ENCODE results near the gene TMSB4X. TPM values are rescaled to one million over a fixed set of nuclear protein-coding genes. Genes with fewer than 3 reads are reported as not detected.
A peak's percentile ranks its signal among the peaks of the same experiment; 100 is the strongest.

The TMSB4X gene
- total RNA-seq, 1 experiment from 2014 or later: 1,095 TPM

DNA sequence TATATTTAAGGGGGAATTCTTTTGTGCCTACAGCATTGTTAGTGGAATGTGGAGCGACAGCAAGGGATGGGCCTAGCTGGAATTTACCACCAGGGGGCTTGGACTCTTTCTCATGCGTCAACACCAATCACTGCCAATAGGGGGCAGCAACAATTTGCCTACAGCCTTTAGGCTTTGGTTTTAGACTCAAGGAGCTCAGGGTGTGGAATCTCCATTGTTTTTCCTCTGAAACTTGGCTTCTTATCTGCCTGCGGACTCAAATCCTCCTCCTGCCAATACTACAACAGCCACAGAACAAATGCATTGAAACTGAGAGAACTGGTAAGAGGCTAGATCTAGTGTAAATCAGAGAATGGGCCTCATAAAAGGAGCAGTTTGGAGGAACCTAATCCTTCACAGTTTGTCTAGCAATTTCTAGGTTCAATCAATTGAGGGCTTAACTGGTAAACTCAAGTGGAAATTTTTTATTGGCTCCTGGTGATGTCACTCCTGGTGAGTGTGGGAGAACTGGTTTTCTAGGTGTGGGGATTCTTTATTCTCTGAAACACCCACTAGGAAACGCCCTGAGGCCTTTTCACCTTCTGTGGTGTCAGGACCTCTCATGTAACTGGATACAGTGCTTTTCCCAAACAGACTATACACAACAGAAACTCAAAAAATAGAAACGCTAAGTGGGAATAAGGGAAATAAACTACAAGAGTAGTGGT, 27.9 kb upstream of the TMSB4X start:
- peak overlapping the region; percentile 81 for H3K27ac Mint-ChIP-seq (ENCODE audit: unreplicated experiment)
- H3K9me3 ChIP-seq: no peaks in the 10 kb centered on the region
- peaks cover 24% of the 10 kb centered on the region for H3K4me1 ChIP-seq
- TF ChIP-seq CTCF (IDR thresholded peaks at IDR 0.05; ENCODE audit: insufficient read depth in 1 of 2, low read depth in 1 of 2, low read length in 1 of 2, severe bottlenecking in 1 of 2, unreplicated experiment in 1 of 2): peak; percentile 83 to 86
- H3K36me3 ChIP-seq (ENCODE audit: control insufficient read depth, insufficient read depth, low read length): no peaks in the 10 kb centered on the region
- CTCF ChIA-PET: interaction anchor here (0.5 to 1.7 kb wide), 15 partner anchors 23 to 560 kb away, joined by 3 to 30 read pairs (median 5); partner anchors contain the start of gene TMSB4X
- H3K4me3 Mint-ChIP-seq (ENCODE audit: unreplicated experiment): no peak overlapping the region
- BruUV-seq (replicated peaks): no TSS peak
- H3K4me1 Mint-ChIP-seq (ENCODE audit: low read depth, unreplicated experiment): no peaks in the 10 kb centered on the region
- no peaks in the 10 kb centered on the region for H3K9me3 Mint-ChIP-seq (ENCODE audit: unreplicated experiment)
- no peak overlapping the region for H3K4me3 ChIP-seq (ENCODE audit: low read depth, low read length)
- no peaks in the 10 kb centered on the region for H3K36me3 Mint-ChIP-seq (ENCODE audit: insufficient read depth, unreplicated experiment)
- DNase-seq: peak; percentile 77 to 81
- no peaks in the 10 kb centered on the region for H3K27me3 Mint-ChIP-seq (ENCODE audit: insufficient read depth, unreplicated experiment)
- POLR2A ChIA-PET: interaction anchor here (0.5 to 1.1 kb wide), 2 partner anchors 29 to 31 kb away, joined by 3 to 4 read pairs; no protein-coding TSS in a partner anchor
- intact Hi-C loops (cut with micrococcal nuclease; ENCODE audit: unreplicated experiment): loop anchor here (1.0 kb wide), 4 partner anchors 41 to 541 kb away; no protein-coding TSS in a partner anchor
- no peaks in the 10 kb centered on the region for H3K27me3 ChIP-seq (replicated peaks; ENCODE audit: control insufficient read depth, insufficient read depth, low read length)

- no TSS peak for BruUV-seq (replicated peaks)
- Mint-ChIP-seq H3K27ac (ENCODE audit: unreplicated experiment) (peak overlapping the region; percentile 81), H3K36me3 (ENCODE audit: insufficient read depth, unreplicated experiment) (no peaks in the 10 kb centered on the region), H3K27me3 (ENCODE audit: insufficient read depth, unreplicated experiment) (no peaks in the 10 kb centered on the region), H3K9me3 (ENCODE audit: unreplicated experiment) (no peaks in the 10 kb centered on the region), H3K4me1 (ENCODE audit: low read depth, unreplicated experiment) (no peaks in the 10 kb centered on the region), H3K4me3 (ENCODE audit: unreplicated experiment) (no peak overlapping the region)
- ChIA-PET POLR2A (no interaction called here), CTCF (no interaction called here)
- no peak for TF ChIP-seq CTCF (IDR thresholded peaks at IDR 0.05; ENCODE audit: insufficient read depth in 1 of 2, low read depth in 1 of 2, low read length in 1 of 2, severe bottlenecking in 1 of 2, unreplicated experiment in 1 of 2)
- Histone ChIP-seq H3K36me3 (ENCODE audit: control insufficient read depth, insufficient read depth, low read length) (no peaks in the 10 kb centered on the region), H3K9me3 (no peaks in the 10 kb centered on the region), H3K27me3 (replicated peaks; ENCODE audit: control insufficient read depth, insufficient read depth, low read length) (no peaks in the 10 kb centered on the region), H3K4me3 (ENCODE audit: low read depth, low read length) (no peak overlapping the region), H3K4me1 (peaks cover 24% of the 10 kb centered on the region)
- intact Hi-C loops (cut with micrococcal nuclease; ENCODE audit: unreplicated experiment): loop anchor here (1.0 kb wide), 3 partner anchors 82 to 541 kb away; no protein-coding TSS in a partner anchor
- DNase-seq: no peak
These were observed 27.2 kb upstream of the TMSB4X start for GRCh38 chrX:12947545-12948235.

DNA sequence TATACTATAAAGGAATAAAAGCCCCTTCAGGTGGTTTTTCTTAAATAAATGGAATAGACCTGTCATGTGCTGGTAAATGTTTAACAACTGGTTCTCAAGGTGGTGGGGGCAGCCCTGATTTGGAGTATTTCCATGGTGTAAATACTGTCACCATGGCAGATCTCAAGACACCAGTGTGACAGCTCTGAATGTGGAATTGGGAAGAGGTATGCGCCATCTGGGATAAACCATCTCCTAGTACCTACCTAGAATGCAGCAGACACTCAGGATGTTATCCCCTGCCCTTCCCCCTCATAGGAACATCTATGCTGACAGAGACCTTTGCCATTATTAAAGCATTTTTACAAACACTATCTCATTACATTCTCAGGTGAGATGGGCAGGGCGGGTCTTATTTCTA, 26.4 kb upstream of the TMSB4X start:
- Histone ChIP-seq H3K4me3 (ENCODE audit: low read depth, low read length) (no peak overlapping the region), H3K4me1 (peaks cover 24% of the 10 kb centered on the region), H3K36me3 (ENCODE audit: control insufficient read depth, insufficient read depth, low read length) (no peaks in the 10 kb centered on the region), H3K9me3 (no peaks in the 10 kb centered on the region), H3K27me3 (replicated peaks; ENCODE audit: control insufficient read depth, insufficient read depth, low read length) (no peaks in the 10 kb centered on the region)
- no peaks in the 10 kb centered on the region for H3K4me1 Mint-ChIP-seq (ENCODE audit: low read depth, unreplicated experiment)
- intact Hi-C loops (cut with micrococcal nuclease; ENCODE audit: unreplicated experiment): no loop called here
- TF ChIP-seq CTCF (IDR thresholded peaks at IDR 0.05; ENCODE audit: insufficient read depth in 1 of 2, low read depth in 1 of 2, low read length in 1 of 2, severe bottlenecking in 1 of 2, unreplicated experiment in 1 of 2): no peak
- CTCF ChIA-PET: no interaction called here
- DNase-seq: no peak
- no peak overlapping the region for H3K4me3 Mint-ChIP-seq (ENCODE audit: unreplicated experiment)
- no peaks in the 10 kb centered on the region for H3K27me3 Mint-ChIP-seq (ENCODE audit: insufficient read depth, unreplicated experiment)
- H3K9me3 Mint-ChIP-seq (ENCODE audit: unreplicated experiment): no peaks in the 10 kb centered on the region
- BruUV-seq (replicated peaks): no TSS peak
- no peaks in the 10 kb centered on the region for H3K36me3 Mint-ChIP-seq (ENCODE audit: insufficient read depth, unreplicated experiment)
- H3K27ac Mint-ChIP-seq (ENCODE audit: unreplicated experiment): no peak overlapping the region
- POLR2A ChIA-PET: no interaction called here
